GM23338 (cell line): Measurements from ENCODE around the gene DCPS. TPM values are rescaled to one million over a fixed set of nuclear protein-coding genes. Genes with fewer than 3 reads are reported as not detected.

Experiments used
- ATAC-seq: fragments of 200-7000 bp; cut with Tn5 transposase; 3 replicates; pipeline ENCODE4 v1.9.1; 2020
- DNase-seq: peaks from one replicate; pipeline ENCODE4 v3.0.0-alpha.2; 2015; ENCODE audit warnings: low spot score
- H2AFZ ChIP-seq: fragments of 200-600 bp; sonication (generic); 2 replicates; pipeline ENCODE4 v1.8.0; 2016; ENCODE audit warnings: antibody characterized with exemption, mild to moderate bottlenecking, moderate library complexity
- H3F3A ChIP-seq: fragments of 200-600 bp; sonication (generic); replicated peaks from 2 replicates; pipeline ENCODE4 v1.8.0; 2017; ENCODE audit warnings: antibody characterized with exemption, mixed run types, low read depth
- H3K27ac ChIP-seq: fragments of 200-600 bp; sonication (generic); 2 replicates; pipeline ENCODE4 v1.6.1; 2016; ENCODE audit warnings: low read depth
- H3K27me3 ChIP-seq: fragments of 200-600 bp; sonication (generic); 2 replicates; pipeline ENCODE4 v1.8.0; 2016; ENCODE audit warnings: mild to moderate bottlenecking, mixed run types, moderate library complexity; ENCODE audit not compliant: insufficient read depth
- H3K36me3 ChIP-seq: fragments of 200-600 bp; sonication (generic); 2 replicates; pipeline ENCODE4 v1.8.0; 2016; ENCODE audit warnings: mild to moderate bottlenecking; ENCODE audit not compliant: insufficient read depth
- H3K4me1 ChIP-seq: fragments of 200-600 bp; sonication (generic); 2 replicates; pipeline ENCODE4 v1.8.0; 2016; ENCODE audit warnings: mild to moderate bottlenecking, moderate library complexity; ENCODE audit not compliant: insufficient read depth
- H3K4me2 ChIP-seq: fragments of 200-600 bp; sonication (generic); 2 replicates; pipeline ENCODE4 v1.7.1; 2017; ENCODE audit warnings: mixed run types
- H3K4me3 ChIP-seq: fragments of 200-600 bp; sonication (generic); 2 replicates; pipeline ENCODE4 v1.6.1; 2016; ENCODE audit warnings: mixed run types
- H3K79me2 ChIP-seq: fragments of 200-600 bp; sonication (generic); replicated peaks from 2 replicates; pipeline ENCODE4 v1.8.0; 2017; ENCODE audit warnings: mild to moderate bottlenecking; ENCODE audit not compliant: insufficient read depth
- H3K9me2 ChIP-seq: fragments of 200-600 bp; sonication (generic); 2 replicates; pipeline ENCODE4 v1.8.0; 2017; ENCODE audit not compliant: insufficient read depth
- H4K20me1 ChIP-seq: fragments of 200-600 bp; sonication (generic); replicated peaks from 2 replicates; pipeline ENCODE4 v1.8.0; 2017; ENCODE audit warnings: mild to moderate bottlenecking; ENCODE audit not compliant: insufficient read depth
- H3K27ac Mint-ChIP-seq: 2 replicates; pipeline ENCODE4 v1.8.0; 2020; ENCODE audit warnings: inconsistent platforms, mild to moderate bottlenecking, moderate library complexity, mixed read lengths
- H3K27me3 Mint-ChIP-seq: 3 replicates; pipeline ENCODE4 v1.8.0; 2022; ENCODE audit warnings: low read depth, mild to moderate bottlenecking, moderate library complexity, mixed read lengths, inconsistent platforms; ENCODE audit not compliant: insufficient read depth, poor library complexity
- H3K36me3 Mint-ChIP-seq: 3 replicates; pipeline ENCODE4 v1.8.0; 2021; ENCODE audit warnings: low read depth, mild to moderate bottlenecking, inconsistent platforms, moderate library complexity, mixed read lengths
- H3K4me1 Mint-ChIP-seq: 3 replicates; pipeline ENCODE4 v1.8.0; 2020; ENCODE audit warnings: mild to moderate bottlenecking, inconsistent platforms, mixed read lengths
- H3K4me3 Mint-ChIP-seq: 3 replicates; pipeline ENCODE4 v1.8.0; 2021; ENCODE audit warnings: moderate library complexity, mild to moderate bottlenecking, inconsistent platforms, mixed read lengths
- H3K9me3 Mint-ChIP-seq: 3 replicates; pipeline ENCODE4 v1.8.0; 2020; ENCODE audit warnings: moderate library complexity, mild to moderate bottlenecking, inconsistent platforms, mixed read lengths
- CREB1 ChIP-seq: fragments of 250-450 bp; sonication (Bioruptor Pico); IDR thresholded peaks from 2 replicates; pipeline ENCODE4 v1.5.0; 2020; ENCODE audit warnings: low read depth, mild to moderate bottlenecking, moderate library complexity
- CTCF ChIP-seq, 2 experiments: fragments of 200-600 bp in 1 of 2; sonication (generic) in 1 of 2; conservative IDR thresholded peaks; 2 replicates each; pipeline versions ENCODE4 v1.5.1 to v1.6.1; 2016 to 2017; ENCODE audit warnings: antibody characterized with exemption in 2 of 2, low read depth in 2 of 2, mild to moderate bottlenecking in 2 of 2, moderate library complexity in 1 of 2
- JUNB ChIP-seq: IDR thresholded peaks from one replicate; pipeline ENCODE4 v1.6.1; 2016; ENCODE audit warnings: antibody characterized with exemption; ENCODE audit not compliant: unreplicated experiment
- STAT1 ChIP-seq: IDR thresholded peaks from one replicate; pipeline ENCODE4 v1.6.1; 2016; ENCODE audit warnings: antibody characterized with exemption; ENCODE audit not compliant: unreplicated experiment
- ZNF462 ChIP-seq: fragments of 250-450 bp; sonication (Bioruptor Pico); IDR thresholded peaks from 2 replicates; pipeline ENCODE4 v1.5.0; 2020; ENCODE audit warnings: mild to moderate bottlenecking, moderate library complexity
- polyA plus RNA-seq: library from polyadenylated mRNA; unstranded; fragments of >200 nt; fragmentation: Nextera tagmentation; extraction: Ambion mirVana; gene quantifications from 2 replicates; pipeline ENCODE4 v1.2.1, GENCODE V29; 2016
- total RNA-seq: library from RNA; depleted of rRNA; stranded (reverse); fragments of >200 nt; shearing (Covaris generic); gene quantifications from 2 replicates; pipeline ENCODE4 v1.2.3, GENCODE V29; 2014

Gene DCPS
- total and polyA plus RNA-seq, 2 experiments from 2014 or later, result 26.8 to 46.4 TPM

- H3K4me1 Mint-ChIP-seq, result peaks cover 23% of the 10 kb centered on the region
- no peaks in the 10 kb centered on the region for H3F3A ChIP-seq
Observed at GRCh38 chr11:126335463-126335760, 31.6 kb downstream of the DCPS start.

More at GRCh38 chr11:126335463-126335760, 31.6 kb downstream of the DCPS start:
- DNase-seq (no peak), ATAC-seq (no peak)
- Mint-ChIP-seq H3K27ac (no peak overlapping the region), H3K27me3 (peaks cover 10% of the 10 kb centered on the region), H3K36me3 (peaks cover 9% of the 10 kb centered on the region; the same call in 2 of the 3 replicates), H3K4me3 (no peak overlapping the region), H3K9me3 (no peaks in the 10 kb centered on the region)
- TF ChIP-seq STAT1 (no peak), ZNF462 (CRISPR knock-in tag) (no peak), CTCF (conservative IDR thresholded peaks at IDR 0.05; ENCODE audit: low read depth in 2 of 2) (no peak), JUNB (no peak), CREB1 (CRISPR knock-in tag) (no peak)
- Histone ChIP-seq H3K4me1 (peaks cover 5% of the 10 kb centered on the region), H3K79me2 (no peaks in the 10 kb centered on the region), H3K27me3 (no peaks in the 10 kb centered on the region), H3K9me2 (no peaks in the 10 kb centered on the region), H2AFZ (no peak overlapping the region), H3K36me3 (no peaks in the 10 kb centered on the region), H3K4me3 (no peak overlapping the region), H3K27ac (peak overlapping the region; percentile 50; the same call in 1 of the 2 replicates), H3K4me2 (no peak overlapping the region), H4K20me1 (no peaks in the 10 kb centered on the region)
